ENCODE measurements around the gene JARID2.
A peak's percentile ranks its signal among the peaks of the same experiment; 100 is the strongest.

The JARID2 gene

DNA sequence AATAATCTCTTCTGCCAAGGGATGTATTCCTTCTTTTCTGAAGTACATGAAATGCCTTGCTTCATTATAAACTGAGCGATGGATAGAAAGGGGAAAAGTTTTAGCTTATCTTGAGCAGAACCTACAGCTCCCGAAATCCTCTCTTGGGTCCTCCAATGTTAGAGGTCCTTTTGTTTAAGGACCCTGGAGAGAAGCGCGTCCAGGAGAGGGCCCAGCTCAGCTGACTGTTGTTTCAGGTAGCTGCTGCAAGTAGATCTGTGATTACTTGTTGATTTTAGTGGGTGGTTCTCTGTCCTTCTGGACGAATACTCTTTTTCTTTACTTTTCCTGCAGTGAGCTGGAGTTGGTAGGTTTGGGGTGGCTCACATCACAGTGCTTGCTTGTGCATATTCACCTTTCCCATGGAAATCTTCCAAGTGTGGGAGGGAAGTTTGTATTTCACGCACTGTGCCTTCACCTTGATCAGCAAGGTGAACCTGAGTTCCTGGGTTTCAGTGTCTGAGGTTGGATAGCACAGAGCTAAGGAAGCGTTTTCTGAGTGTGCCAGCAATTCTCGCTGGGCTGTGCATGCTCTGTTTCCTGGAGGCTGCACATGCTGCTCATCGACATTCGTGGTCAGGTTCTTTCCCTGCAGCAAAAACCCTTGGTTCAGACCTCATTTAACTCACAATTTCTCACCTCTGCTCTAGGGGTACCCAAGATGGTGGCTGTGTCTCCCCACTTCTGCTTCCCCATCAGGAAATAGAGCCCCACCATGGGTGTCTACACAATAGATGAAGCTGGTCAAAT lies 176.3 kb downstream of the JARID2 start:
- no peak for DNase-seq (ENCODE audit: low spot score)

DNA sequence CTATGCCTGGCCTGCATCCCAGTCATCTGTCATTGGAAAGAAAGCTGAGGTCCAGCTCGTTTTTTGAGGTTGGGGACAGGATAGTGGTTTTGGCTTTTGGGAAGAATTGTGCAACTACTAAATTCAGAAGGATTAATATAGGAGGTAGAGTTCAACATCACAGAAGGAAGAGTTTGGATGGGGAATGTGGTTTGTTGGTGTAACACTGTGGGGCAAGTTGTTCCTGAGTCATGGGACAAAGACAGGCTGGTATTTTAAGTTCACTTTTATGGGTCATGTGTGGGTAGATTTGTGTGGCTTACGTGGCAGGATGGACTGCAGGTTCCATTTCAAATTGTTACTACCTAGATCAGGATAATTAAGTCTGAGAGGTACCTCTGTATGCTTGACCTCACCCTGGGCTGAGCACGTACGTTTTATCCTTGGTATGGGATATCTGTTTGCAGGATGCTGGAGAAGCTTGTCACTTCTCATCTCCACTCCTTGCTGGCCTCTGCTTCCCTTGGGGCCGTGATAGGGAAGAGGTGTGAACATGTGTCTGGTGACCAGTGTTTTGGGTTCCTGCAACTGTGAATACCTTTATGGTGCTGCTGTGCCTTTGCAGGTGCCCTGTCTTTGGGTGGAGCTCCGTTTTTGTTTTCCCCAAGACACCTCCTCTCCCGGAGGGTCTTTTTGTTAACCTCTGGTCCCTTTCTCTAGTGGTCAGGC lies 177.6 kb downstream of the JARID2 start:
- no peak for DNase-seq (ENCODE audit: low spot score)

DNA sequence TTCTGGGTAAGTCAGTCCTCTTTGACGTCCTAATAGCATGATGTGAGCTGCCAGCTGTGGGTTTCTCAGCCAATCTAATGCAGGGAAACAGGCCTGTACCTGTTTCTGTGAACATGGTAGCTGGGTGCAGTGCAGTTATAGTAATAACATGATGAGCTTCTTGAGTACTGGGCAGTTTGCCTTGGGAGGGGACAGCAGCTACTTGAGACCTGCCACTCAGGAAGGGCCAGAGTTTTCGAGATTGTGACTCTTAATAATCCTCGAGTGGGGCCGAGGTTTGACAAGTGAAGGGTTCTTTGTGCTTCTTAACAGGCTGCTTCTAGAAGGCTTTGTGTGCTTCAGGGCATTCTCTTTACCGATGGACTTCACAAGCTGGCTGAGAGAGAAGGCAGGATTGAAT lies 180.1 kb downstream of the JARID2 start:
- no peak for DNase-seq (ENCODE audit: low spot score)

DNA sequence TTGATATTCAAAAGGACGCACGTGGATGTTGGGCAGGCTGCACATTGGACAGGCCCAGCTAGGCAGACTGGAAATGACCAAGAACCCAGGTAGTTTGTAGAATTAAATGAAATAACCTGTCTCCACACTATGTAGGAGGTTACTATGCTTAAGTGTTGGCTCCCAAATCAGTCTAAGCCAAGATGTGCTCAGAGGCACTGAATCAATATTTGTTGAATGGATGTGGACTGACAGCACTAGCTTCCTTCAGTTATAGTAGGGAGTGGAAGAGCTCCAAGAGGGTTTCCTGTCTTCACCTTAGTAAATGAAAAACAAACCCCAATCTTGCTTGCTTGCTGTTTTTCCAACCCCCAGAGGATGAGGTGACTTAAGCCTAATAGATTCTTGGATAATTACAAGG lies 180.5 kb downstream of the JARID2 start:
- DNase-seq (ENCODE audit: low spot score) = no peak

GRCh38 chr6:15426901-15427300 lies 181.0 kb downstream of the JARID2 start:
- DNase-seq (ENCODE audit: low spot score) = no peak

DNA sequence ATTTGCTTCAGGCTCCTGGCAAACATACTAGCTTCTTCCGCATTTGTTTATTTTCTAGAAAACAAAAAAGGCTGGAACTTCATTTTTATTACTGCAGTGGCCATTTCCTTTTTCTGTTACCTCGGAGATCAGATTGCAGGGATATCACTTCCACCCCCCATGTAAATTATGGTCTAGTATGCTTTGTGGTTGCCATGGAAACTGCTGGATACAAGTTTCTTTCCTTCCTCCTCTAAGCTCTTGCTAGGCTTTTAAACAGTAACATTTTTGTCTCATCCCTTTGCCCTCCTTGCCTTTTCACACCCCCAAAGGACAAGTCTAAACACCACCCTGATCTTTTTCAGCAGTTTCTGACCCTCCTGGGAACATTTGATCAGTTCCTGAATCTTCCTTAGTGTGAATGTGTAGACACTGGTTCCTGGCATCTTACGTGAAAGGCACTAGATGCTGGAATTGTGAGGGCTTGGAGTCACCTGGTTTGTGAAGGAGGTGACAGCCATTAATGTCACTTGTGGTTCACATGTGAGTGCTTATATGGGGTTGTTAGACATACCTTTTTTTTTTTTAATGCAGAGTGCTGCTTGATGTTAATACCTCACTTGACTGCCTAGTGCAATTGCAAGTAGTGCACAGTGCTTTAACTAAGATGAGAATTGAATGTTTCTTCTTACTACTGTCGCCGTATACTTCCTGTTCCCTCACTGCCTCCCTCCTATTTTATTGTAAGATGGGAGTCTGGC lies 181.6 kb downstream of the JARID2 start:
- no peak for DNase-seq (ENCODE audit: low spot score)

GRCh38 chr6:15429141-15430110 lies 183.6 kb downstream of the JARID2 start:
- no peak for DNase-seq (ENCODE audit: low spot score)

GRCh38 chr6:15430186-15430585 lies 184.3 kb downstream of the JARID2 start:
- no peak for DNase-seq (ENCODE audit: low spot score)

GRCh38 chr6:15430931-15431405 lies 185.1 kb downstream of the JARID2 start:
- no peak for DNase-seq (ENCODE audit: low spot score)

DNA sequence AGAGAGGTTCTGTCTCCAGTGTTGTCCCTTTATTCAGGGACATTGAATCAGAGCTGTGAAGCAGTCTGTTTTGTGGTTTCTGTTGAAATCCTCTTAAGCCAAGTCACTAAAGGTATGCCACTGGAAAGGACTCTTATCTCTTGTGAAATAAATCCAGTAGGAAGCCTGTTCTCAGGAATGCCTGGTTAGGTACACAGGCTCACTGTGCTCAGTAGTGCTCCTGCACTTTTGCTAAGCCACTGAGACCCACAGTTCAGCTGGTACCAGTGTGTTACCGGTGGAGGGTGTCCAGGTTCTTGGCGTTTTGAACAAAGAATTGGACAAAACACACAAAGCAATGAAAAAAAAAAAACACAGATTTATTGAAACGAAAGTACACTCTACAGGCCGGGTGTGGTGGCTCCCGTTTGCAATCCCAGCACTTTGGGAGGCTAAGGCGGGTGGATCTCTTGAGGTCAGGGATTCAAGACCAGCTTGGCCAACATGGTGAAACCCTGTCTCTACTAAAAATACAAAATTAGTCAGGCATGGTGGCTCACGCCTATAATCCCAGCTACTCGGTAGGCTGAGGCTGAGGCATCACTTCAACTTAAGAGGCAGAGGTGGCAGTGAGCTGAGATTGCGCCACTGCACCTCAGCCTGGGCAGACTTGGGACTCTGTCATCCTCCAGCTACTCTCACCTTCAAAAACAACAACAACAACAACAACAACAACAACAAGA lies 186.1 kb downstream of the JARID2 start:
- no peak for DNase-seq (ENCODE audit: low spot score)

DNA sequence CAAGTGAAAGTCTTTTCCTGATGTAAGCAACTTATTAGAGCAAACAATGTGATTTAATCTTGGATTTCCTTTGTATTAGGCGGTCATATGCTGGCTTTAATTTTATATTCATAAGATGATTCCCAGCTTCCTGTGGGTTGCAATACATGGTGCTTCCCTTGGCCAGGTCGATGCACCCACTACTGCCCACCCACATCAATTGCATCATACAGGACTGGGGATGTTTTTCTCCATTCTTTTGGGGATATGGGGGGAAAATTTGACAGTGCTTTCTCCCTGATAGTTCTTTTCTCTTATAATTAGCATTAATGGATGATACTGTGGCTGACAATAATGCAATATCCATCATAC lies 187.6 kb downstream of the JARID2 start:
- DNase-seq (ENCODE audit: low spot score) = no peak

DNA sequence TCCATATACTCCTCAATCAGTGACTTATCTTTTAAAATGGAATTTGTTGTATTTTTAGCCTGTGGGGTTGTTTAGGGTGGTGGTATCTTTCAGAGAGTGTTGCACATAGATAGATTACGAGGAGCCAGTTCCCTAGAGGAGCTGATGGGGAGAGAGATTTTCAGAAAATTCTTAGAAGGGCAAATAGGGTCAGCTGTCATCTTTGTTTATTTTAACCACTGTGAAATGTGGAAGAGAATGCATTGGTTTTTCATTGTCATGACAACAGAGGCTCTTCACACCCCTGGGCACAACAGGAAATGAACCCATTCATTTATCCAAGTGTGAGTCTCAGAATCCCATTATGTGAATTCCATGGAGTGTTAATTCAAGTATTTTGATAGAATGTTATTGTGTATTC lies 188.4 kb downstream of the JARID2 start:
- DNase-seq (ENCODE audit: low spot score) = no peak

DNA sequence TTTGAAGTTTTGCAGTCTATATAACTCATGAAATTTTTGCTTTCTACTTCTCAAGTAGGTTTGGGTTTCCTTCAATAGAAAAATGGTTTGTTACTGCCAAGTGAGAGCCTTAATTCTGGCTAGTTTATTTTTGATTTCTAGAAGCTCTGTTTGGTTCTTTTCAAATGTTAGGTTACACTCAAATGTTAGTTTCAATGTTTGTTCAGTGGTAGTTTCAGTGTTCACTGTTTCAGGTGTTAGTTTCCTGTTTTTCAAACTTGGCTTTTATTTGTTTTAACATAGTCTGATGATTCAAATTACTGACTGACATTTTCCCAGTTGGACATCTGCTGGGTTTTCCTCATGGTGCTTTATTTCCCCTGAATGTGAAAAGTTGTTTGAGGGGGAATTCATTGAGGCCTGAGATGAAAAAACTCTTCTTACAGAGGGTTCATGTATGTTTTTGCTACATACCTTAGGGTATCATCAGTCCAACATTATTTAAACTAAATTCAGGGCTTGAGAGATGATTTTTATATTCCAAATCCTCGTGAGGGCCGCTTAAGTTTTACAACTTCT lies 189.0 kb downstream of the JARID2 start:
- no peak for DNase-seq (ENCODE audit: low spot score)

- no peak for DNase-seq (ENCODE audit: low spot score)
Observed at GRCh38 chr6:15435468-15435867, 189.6 kb downstream of the JARID2 start.

DNA sequence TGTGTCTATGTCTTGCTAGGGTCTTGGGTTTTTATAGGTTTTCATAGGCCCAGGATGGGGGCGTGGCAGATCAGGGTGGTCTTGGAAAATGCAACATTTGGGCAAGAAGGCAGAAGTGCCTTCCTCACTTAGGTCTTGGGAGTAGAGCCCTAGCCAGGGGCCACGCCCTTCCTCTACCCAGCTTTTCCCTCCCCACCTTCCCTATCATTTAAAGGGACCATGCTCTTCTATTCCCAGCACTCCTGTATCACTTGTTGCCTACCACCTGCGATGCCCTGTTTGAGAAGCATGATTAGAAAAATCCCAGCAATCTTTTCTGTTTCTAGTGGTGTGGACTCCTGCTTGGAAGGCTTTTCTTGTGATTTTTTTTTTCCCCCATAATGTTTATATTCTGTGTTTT lies 190.6 kb downstream of the JARID2 start:
- no peak for DNase-seq (ENCODE audit: low spot score)

DNA sequence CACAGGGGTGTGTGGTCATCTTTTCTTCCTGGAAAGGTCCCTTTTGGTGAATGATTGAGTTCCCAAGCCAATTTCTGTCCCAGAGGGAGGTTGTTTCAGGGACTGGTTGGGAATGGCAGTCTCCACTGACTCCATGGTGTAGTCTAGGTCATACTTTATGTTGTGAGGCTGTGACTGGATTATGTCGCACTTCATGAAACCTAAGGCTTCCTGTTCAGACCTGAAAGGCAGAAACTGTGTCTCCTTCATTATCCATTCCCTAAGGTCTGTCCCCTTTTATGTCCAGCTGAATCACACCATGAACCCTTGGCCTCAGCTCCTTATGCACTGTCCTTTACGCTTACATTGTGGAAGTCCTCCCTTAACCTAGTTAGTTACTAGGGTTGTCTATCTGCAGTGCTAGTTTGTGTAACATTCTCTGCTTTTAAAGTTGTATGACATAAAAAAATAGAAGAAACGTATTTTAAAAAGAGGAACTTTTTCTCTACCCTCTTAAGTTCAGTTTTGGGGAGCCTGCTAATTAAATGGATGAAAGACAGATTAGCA lies 191.3 kb downstream of the JARID2 start:
- DNase-seq (ENCODE audit: low spot score) = no peak

- no peak for DNase-seq (ENCODE audit: low spot score)
Observed at GRCh38 chr6:15439410-15440025, 193.6 kb downstream of the JARID2 start.

- no peak for DNase-seq (ENCODE audit: low spot score)
Observed at GRCh38 chr6:15440040-15440439, 194.2 kb downstream of the JARID2 start.

- DNase-seq (ENCODE audit: low spot score) = peak; percentile 41
Observed at GRCh38 chr6:15441215-15441868, 195.5 kb downstream of the JARID2 start.

All from CD4-positive, alpha-beta T cell treated with Interleukin-6 at 100 ng/mL for 8 hours (primary cell).